NCI-H460 (cell line): ENCODE measurements around the gene TMOD2. TPM values are rescaled to one million over a fixed set of nuclear protein-coding genes. Genes with fewer than 3 reads are reported as not detected.
A peak's percentile ranks its signal among the peaks of the same experiment; 100 is the strongest.

ENCODE experiments used
- DNase-seq: peaks from one replicate; pipeline ENCODE4 v3.0.0-alpha.2; 2016; ENCODE audit warnings: low read depth; ENCODE audit errors: extremely low read depth
- small RNA-seq, 2 experiments: library from RNA; depleted of rRNA; stranded (forward); fragments of <200 nt; gene quantifications; one replicate each; pipeline ENCODE3, GENCODE V24; 2014
- total RNA-seq: library from RNA; depleted of rRNA; stranded (reverse); fragments of >200 nt; shearing (Covaris generic); gene quantifications from 2 replicates; pipeline ENCODE4 v1.2.3, GENCODE V29; 2014; rRNA removed

Gene TMOD2
- total RNA-seq, 1 experiment from 2014 or later: 0.72 TPM

- DNase-seq: peak; percentile 31
Observed at GRCh38 chr15:51846463-51847230, 95.2 kb downstream of the TMOD2 start.

DNA sequence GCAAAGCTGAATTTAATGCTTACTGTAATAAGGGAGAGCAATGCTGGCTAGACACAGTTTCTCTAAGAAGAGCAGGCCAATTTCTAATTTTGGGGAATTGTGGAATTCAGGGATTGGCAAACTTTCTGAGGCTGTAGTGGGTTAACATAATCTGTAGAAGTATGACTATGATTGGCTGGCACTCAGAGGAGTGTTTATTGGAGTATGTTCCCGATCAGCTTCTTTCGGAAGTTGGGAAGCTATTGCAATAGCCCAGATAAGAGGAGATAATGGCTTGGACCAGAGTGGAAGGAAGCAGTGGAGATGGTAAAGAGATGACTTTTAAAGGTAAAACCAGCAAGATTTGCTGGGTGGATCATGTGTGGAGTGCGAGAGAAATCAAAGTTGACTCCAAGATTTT lies 97.4 kb downstream of the TMOD2 start:
- no peak for DNase-seq

GRCh38 chr15:51849860-51850259 lies 98.5 kb downstream of the TMOD2 start:
- DNase-seq: no peak

GRCh38 chr15:51853998-51854397 lies 102.6 kb downstream of the TMOD2 start:
- DNase-seq: no peak

- no peak for DNase-seq
Observed at GRCh38 chr15:51855612-51856011, 104.2 kb downstream of the TMOD2 start.

- DNase-seq: no peak
Observed at GRCh38 chr15:51856714-51857380, 105.5 kb downstream of the TMOD2 start.

GRCh38 chr15:51861557-51862359 lies 110.4 kb downstream of the TMOD2 start:
- no peak for DNase-seq

- no peak for DNase-seq
Observed at GRCh38 chr15:51863131-51863530, 111.7 kb downstream of the TMOD2 start.

- no peak for DNase-seq
Observed at GRCh38 chr15:51864408-51865056, 113.1 kb downstream of the TMOD2 start.

DNA sequence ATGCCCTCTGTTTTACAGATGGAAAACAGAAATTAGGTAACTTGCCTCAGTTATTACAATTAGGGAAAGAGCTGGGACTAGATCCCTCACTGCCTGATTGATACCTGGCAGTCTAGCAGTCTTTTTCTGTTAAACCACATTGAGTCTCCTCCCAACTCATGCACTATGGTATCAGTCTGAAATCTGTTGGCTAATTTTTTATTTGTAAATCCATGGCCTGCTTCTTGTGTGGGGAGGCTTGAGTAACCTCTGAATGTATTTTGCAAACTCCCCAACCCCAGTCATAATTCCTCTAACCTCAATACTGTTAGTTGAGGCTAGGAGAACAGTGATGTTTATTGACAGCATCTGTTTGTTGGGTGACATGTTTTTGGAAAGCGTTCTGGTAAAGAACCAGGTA lies 113.9 kb downstream of the TMOD2 start:
- DNase-seq: no peak

Small RNA genes lying within 50 kb of the gene (small RNA-seq; reads per million reads assigned to genes)
- 0 reads per million in 2 experiments for gene AC090971.5
- gene RF00017: 0 reads per million in 2 experiments

Other genes with a start within 250 kb of the TMOD2 start
- 42.3 and 48.5 TPM in 2 replicates for gene DMXL2, start 128.8 kb upstream of the TMOD2 start, total RNA-seq
- gene SCG3, start 70.1 kb upstream of the TMOD2 start, total RNA-seq: not detected in 2 replicates
- gene LYSMD2, start 13.9 kb upstream of the TMOD2 start, total RNA-seq: 22.5 and 23.5 TPM in 2 replicates
- gene TMOD3, start 78.1 kb downstream of the TMOD2 start, total RNA-seq: 59.0 and 60.7 TPM in 2 replicates
- 61.4 and 75.9 TPM in 2 replicates for gene LEO1, start 220.2 kb downstream of the TMOD2 start, total RNA-seq